ENCODE measurements around the gene UGT1A3.

Gene UGT1A3

DNA sequence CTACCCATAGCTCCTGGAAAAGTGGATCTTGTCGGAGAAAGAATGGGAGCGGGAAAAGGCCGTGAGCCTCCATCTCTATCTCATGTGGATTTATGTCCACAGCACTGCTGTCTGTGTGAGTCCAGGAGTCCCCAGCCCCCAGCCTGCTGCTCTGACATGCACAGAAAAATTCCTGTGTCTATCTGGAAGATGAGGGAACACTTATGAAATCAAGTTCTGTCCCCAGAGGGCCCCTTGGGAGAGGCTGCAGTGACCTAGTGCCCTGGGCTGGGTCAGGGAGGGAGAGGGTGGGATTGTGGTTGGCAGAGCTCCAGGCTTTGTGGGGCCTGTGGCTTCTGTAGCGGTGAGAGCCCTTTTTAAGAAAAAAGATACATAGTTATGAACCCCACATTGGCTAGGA is 87.9 kb downstream of the UGT1A3 start:
- DNase-seq (ENCODE audit: low spot score), result no peak

DNA sequence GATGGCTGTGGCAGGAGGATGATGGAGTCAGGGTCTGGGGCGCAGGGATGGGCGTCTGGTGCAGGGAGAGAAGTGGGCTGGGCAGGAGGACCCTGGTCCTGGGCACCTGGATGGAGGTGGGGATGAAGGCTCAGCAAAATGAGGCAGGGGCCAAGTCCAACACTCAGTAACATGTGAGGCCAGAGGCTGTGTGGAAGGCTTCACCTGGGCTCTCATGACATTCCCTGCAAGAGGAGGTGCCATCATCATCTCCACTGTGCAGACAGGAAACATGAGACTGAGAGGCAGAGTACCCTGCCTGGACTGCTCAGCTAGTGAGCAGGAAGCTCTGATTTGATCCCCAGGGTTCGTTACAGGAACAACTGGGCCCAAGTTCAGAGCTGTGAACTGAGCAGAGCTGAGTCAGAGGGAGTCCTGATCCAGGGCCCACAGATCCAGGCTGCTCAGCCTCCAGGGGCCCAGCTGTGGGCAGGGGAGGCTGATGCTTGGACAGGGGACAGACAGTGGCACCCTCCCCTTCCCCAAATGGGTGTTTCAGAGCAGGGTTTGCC is 88.6 kb downstream of the UGT1A3 start:
- no peak for DNase-seq (ENCODE audit: low spot score)

- no peak for DNase-seq (ENCODE audit: low spot score)
These were observed 89.3 kb downstream of the UGT1A3 start for GRCh38 chr2:233817995-233818638.

DNA sequence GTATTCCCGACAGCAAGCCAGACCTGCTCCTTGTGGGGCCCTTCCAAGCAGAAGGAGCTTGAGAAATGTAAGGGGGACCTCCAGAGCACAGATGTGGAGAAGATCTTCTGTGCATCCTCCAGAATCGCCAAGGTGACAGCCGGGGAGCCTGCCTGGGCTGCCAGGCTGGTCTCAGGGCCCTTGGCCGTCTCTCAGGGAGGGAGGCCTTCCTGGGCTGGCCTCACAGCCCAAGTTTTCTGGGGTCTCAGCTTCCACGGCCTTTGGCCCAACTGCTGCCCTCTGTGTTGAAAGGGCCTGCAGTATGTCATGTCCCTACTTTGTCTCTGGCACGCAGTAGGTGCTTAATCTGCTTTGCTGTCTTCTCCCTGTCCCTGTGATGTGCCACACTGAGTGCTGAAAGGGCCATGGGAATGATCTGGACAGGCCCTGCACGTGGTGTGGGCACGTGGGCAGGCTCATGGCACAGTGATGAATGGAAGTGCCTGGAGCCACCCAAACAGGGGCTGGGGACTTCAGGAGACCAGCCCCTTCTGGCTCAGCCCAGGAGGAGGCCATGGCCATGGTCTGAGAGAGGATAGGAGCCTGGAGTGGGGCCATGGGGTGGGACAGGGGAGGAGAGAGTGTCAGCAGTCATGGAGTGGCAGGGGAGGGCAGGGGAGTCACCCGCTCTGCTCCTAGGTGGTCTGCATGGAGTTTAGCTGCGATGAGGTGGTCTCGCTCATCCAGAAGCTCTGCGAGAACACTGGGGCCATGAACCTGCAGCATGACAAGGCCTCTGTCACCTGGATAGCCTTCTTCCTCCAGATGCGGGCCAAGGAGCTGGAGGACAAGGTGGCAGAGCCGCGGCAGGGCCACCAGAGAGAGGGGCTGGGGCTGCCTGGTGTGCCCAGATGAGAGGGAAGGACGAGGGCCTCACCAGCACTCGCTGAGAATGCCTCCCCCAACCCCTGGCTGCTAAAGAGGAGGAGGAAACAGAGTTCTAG is 90.1 kb downstream of the UGT1A3 start:
- no peak for DNase-seq (ENCODE audit: low spot score)

- DNase-seq (ENCODE audit: low spot score), result no peak
These were observed 91.3 kb downstream of the UGT1A3 start for GRCh38 chr2:233819884-233820773.

DNA sequence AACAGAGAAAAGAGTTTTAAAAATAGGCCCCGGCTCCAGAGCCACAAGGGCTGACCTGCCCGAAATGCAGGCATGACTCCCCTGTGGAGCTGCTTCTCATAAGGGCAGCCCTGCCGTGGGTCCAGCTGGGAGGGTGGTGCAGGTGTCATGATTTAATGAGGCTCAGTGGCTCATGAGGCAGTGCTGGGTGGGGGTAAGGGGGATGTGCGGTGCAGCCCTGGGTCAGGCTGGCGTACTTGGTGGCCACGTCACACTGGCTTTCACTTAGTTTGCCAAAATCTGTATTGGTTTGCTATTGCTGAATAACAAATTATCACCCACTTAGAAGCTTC is 91.9 kb downstream of the UGT1A3 start:
- no peak for DNase-seq (ENCODE audit: low spot score)

- DNase-seq (ENCODE audit: low spot score), result no peak
These were observed 92.4 kb downstream of the UGT1A3 start for GRCh38 chr2:233821196-233821595.

DNA sequence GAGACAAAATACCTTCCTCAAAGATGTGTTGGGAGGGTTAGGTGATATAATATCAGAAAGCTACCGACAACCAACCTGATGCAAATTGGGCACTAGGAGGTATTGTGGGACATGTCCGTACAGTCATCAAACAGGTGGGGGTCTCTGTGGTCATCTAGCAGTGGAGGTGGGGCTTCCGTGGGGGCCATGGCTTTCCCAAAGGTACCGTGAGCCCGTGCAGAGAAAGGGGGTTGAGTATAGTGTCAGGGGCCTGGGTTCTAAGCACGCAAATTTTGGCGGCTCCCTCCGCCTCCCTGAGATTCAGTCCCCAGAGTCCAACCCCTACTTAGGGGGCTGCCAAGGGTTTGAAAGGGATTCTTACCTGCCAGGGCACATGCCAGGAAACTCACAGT is 92.9 kb downstream of the UGT1A3 start:
- no peak for DNase-seq (ENCODE audit: low spot score)

- DNase-seq (ENCODE audit: low spot score), result no peak
These were observed 93.4 kb downstream of the UGT1A3 start for GRCh38 chr2:233822101-233822771.
